GM21529 (cell line): ENCODE data around the gene EPHA1.

Source experiments
- ATAC-seq: cut with Tn5 transposase; IDR thresholded peaks from one replicate; pipeline ENCODE4 v1.9.1; 2021; ENCODE audit not compliant: unreplicated experiment

The EPHA1 gene

GRCh38 chr7:143375298-143376034, 33.2 kb downstream of the EPHA1 start:
- no peak for ATAC-seq

GRCh38 chr7:143374561-143374960, 34.1 kb downstream of the EPHA1 start:
- ATAC-seq, result no peak

- ATAC-seq, result no peak
Measured at GRCh38 chr7:143373255-143373794, 35.3 kb downstream of the EPHA1 start.

- no peak for ATAC-seq
Measured at GRCh38 chr7:143372070-143372469, 36.6 kb downstream of the EPHA1 start.

- no peak for ATAC-seq
Measured at GRCh38 chr7:143369678-143370651, 38.7 kb downstream of the EPHA1 start.

GRCh38 chr7:143368387-143368786, 40.3 kb downstream of the EPHA1 start:
- no peak for ATAC-seq

GRCh38 chr7:143367972-143368371, 40.7 kb downstream of the EPHA1 start:
- no peak for ATAC-seq

GRCh38 chr7:143363016-143363937, 45.4 kb downstream of the EPHA1 start:
- no peak for ATAC-seq

GRCh38 chr7:143362131-143363015, 46.3 kb downstream of the EPHA1 start, which contains the start of gene FAM131B:
Gene FAM131B, minus strand, starts transcription at chr7:143362713. Its CDS starts 110 bp downstream, at chr7:143362603.
- peak; percentile 49 for ATAC-seq

- no peak for ATAC-seq
Measured at GRCh38 chr7:143361552-143362130, 47.0 kb downstream of the EPHA1 start.

GRCh38 chr7:143360788-143361551, 47.7 kb downstream of the EPHA1 start:
- ATAC-seq, result no peak

- no peak for ATAC-seq
Measured at GRCh38 chr7:143359771-143360353, 48.8 kb downstream of the EPHA1 start.

- no peak for ATAC-seq
Measured at GRCh38 chr7:143358626-143359025, 50.0 kb downstream of the EPHA1 start.

- no peak for ATAC-seq
Measured at GRCh38 chr7:143356414-143357050, 52.1 kb downstream of the EPHA1 start.

- ATAC-seq, result no peak
Measured at GRCh38 chr7:143355450-143356385, 52.9 kb downstream of the EPHA1 start.

- ATAC-seq, result no peak
Measured at GRCh38 chr7:143354965-143355364, 53.7 kb downstream of the EPHA1 start.
